ENCODE results near the gene MASP1.

DNA sequence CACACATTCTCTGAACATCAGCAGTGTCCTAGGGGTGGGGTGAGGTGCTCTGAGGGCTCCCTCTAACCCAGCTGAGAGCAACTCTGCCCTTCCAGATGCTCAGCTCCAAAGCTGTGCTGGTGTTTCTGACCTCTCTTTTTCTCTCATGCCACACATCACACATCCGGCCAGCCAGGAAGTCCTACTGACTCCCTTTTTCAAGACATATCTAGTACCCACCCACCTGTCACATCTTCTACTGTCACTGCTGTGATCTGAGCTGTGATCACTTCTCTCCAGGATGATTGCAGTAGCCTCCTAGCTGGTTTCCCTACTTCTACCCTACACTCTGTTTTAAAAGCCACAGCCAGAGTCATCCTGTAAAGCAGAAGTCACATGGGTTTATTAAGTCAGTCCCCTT lies 30.2 kb upstream of the MASP1 start:
- TF ChIP-seq, protein P1, sequence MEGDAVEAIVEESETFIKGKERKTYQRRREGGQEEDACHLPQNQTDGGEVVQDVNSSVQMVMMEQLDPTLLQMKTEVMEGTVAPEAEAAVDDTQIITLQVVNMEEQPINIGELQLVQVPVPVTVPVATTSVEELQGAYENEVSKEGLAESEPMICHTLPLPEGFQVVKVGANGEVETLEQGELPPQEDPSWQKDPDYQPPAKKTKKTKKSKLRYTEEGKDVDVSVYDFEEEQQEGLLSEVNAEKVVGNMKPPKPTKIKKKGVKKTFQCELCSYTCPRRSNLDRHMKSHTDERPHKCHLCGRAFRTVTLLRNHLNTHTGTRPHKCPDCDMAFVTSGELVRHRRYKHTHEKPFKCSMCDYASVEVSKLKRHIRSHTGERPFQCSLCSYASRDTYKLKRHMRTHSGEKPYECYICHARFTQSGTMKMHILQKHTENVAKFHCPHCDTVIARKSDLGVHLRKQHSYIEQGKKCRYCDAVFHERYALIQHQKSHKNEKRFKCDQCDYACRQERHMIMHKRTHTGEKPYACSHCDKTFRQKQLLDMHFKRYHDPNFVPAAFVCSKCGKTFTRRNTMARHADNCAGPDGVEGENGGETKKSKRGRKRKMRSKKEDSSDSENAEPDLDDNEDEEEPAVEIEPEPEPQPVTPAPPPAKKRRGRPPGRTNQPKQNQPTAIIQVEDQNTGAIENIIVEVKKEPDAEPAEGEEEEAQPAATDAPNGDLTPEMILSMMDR (IDR thresholded peaks at IDR 0.05; ENCODE audit: low read length): no peak
- TF ChIP-seq EZH2 (IDR thresholded peaks at IDR 0.05; ENCODE audit: borderline replicate concordance, low read length): no peak
